OCI-M2 (cell line): ENCODE results near the gene DOCK8.

Experiments
- DNase-seq: peaks from one replicate; lab custom pipeline; 2025; ENCODE audit not compliant: unreplicated experiment; lab: John Stamatoyannopoulos, UW

DOCK8 gene

DNA sequence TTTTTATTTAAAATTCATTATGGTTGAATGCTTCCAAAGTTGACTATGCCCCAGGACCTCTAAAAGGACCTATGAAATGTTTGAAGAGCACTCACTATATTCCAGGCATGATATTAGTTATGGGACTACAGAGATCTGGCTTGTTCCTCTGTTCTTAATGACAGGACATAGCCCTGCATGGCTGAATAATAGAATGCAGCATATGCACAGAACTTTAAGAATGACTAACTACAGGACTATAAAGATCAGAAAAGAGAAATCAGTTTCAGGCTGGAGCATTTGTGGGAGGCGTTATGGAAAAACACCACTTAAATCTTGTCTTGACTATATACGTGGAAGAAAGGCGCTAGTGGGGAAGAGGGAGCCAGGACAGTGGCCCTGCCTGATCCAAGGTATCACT lies 239.2 kb downstream of the DOCK8 start:
- no peak for DNase-seq

DNA sequence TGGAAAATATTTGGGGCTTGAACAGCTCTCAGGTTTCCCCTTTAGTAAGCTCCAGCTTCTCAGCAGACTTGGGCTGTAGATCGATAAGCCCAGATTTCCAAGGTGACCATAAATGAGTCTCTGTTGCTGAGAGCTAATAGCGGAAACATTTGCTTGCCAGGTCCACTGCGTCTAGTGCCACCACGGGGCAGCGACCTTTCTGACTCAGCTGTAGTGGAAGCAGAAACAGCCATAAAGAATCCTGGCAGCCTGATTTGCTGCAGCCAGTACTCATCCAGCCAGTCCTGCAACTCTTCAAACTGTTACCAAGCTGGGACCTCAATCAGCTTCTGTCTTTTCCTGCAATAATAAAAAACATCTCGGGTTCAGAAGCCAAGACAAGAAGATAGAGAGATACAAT lies 241.7 kb downstream of the DOCK8 start:
- DNase-seq, result no peak

DNA sequence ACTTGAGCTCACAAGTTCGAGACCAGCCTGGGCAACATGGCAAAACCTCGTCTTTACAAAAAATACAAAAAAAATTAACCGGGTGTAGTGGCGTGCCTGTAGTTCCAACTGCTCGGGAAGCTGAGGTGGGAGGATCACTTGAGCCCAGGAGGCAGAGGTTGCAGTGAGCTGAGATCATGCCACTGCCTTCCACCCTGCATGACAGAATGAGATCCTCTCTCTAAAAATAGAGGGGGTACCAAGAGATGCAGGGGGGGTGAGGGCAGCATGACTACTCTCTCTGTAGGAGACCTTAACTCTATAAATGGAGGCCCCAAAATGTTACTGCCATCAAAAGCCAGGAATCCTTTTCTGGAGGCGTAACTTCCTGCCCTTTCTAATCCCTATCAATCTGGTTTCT lies 243.9 kb downstream of the DOCK8 start:
- DNase-seq, result no peak

DNA sequence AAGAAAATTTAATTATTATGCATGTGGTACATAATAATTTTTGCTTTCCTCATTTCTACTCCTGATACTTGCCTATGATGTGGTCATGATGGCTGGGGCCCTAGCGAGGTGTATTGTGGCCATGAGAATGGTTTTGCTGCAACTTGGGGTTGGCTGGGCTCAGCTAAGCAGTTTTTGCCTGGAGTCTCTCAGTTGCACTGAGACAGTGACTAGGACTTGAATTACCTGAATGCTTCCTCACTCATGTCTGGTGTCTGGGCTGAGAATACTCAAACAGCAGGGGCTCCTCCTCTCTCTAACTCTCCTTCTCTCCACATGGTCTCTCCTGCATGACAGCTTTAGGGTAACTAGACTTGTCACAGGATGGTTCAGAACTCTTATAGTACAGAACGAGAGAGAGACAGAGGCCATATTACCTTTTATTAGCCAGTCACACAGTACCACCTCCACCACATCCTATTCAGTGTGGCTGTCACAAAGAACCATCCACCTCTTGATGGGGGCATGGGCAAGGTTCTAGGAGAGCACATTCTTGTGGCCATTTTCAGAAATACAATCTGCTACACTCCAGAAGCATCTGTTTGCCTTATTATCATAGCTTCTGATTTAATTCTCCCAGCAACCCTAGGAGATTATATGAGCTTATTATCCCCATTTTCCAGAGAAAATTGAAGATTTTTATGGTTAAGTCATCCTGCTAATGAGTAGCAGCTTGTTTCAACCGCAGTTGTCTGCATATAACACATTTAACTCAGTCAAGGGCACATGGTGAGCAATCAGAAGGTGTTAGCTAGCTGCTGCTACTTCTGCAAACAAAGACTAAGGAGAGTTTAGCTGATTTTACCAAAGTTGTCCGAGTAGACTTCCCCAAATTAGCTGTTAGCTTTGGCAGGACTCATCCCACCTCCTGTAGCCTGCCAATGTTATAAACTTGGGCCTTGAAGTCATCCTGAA lies 245.1 kb downstream of the DOCK8 start:
- no peak for DNase-seq

DNA sequence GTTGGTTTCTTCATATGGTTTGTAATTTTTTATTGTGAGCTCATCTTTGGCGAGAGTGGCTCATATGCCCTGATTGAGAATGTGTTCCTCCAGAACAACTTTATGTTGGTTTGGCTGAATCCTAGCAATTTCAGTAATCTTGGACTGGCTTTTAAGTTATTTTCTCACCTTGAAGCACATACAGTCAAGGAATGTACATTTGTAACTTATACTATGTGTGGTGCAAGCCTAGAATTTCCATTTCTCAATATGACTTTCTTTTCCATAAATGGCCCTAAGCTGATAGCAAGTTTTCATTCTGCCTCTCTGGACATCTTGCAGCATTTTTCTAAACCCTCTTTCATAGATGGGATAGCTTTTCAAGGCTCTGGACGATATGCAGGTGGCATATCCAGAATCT lies 247.5 kb downstream of the DOCK8 start:
- no peak for DNase-seq

DNA sequence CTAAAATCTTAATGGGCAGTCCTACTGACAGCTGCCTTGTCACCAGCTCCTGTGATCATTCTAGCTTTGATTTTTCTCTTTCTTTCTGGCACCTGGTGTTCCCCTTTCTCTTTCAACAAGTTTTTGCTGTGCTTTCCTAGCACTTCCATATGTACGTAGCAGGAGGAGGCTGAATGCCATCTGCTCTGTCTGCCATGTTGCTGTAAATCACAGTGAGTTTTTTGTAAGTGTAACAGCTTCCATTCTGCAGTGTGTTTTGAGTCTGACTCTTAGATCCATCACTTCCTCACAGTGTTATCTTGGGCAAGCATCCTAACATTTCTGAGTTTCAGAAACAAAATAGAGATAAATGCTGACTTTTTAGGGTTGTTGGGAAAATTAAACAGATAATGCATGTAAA lies 247.9 kb downstream of the DOCK8 start:
- no peak for DNase-seq

DNA sequence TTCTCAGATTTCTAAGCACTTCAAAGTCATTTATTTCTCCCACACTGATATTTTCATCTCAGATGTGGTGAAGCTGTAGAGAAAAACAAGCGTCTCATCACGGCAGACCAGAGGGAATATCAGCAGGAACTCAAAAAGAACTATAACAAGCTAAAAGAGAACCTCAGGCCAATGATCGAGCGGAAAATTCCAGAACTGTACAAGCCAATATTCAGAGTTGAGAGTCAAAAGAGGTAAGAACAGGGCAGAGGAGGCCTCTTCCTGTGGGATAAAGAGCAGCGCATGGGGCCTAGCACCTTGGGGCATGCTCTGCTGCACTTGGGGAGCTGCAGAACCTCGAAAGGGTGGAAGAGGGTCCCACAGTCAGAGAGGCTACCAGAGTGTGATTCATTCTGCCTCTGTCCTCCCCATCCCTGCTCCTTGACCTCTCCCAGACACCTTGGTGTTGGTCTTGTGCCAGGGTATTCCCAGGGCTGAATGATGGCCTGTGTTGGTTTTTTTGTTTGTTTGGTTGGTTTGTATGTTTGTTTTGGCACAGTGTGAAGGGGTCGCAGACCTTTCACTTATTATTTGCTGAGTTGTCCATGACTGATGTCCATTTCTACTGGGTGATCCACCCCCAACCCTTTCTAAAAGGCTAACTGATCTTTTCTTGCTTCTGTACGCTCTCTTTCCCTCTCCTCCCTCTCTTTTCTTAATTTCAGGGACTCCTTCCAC lies 248.9 kb downstream of the DOCK8 start:
- DNase-seq, result no peak

DNA sequence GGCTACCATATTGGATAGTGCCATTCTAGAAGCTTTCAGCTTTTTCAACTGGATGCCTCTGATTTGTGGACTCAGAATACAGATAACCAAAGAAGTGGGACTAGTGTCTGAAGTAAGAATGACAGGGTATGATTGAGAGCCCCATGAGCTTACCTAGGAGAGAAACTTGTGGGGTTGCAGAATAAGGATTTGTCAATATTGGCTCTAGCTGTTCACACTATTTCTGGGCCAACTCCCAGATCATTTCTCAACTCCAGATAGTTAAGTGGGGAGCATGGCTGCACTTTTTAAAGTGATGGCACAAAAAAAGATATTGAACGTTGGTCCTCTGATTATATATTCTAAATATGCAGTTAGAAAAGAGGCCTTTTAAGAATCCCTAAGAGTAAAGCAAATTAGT lies 252.1 kb downstream of the DOCK8 start:
- DNase-seq, result no peak

DNA sequence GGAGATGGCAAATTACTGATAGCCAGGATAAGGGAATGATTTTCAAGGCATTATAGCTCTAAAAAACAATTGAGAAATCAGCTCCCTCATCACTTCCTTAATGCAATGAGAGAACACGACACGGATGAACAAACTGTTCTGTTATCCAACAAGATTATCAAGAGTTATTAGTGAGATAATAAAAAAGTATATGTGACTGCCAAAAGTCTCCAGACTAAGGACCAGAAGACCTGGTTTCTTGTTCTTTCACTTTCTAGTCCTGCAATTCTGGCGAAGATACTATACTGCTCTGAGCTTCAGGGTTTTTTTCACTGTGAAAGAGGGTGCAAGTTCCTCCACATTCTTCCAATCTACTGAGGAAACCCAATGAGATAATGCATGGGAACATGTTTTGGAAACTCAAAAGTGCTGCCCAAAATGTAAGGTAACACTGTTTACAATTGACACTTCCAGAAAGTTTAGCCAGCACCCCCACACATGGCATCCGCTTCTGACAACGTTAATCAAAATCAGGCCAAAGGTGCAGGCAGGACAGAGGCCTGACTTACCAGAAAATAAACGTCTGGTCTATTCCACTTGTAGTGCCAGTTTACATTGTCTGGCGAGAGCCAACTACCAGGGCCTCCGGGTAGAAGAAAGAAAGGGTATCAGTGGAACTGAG lies 254.2 kb downstream of the DOCK8 start:
- no peak for DNase-seq

DNA sequence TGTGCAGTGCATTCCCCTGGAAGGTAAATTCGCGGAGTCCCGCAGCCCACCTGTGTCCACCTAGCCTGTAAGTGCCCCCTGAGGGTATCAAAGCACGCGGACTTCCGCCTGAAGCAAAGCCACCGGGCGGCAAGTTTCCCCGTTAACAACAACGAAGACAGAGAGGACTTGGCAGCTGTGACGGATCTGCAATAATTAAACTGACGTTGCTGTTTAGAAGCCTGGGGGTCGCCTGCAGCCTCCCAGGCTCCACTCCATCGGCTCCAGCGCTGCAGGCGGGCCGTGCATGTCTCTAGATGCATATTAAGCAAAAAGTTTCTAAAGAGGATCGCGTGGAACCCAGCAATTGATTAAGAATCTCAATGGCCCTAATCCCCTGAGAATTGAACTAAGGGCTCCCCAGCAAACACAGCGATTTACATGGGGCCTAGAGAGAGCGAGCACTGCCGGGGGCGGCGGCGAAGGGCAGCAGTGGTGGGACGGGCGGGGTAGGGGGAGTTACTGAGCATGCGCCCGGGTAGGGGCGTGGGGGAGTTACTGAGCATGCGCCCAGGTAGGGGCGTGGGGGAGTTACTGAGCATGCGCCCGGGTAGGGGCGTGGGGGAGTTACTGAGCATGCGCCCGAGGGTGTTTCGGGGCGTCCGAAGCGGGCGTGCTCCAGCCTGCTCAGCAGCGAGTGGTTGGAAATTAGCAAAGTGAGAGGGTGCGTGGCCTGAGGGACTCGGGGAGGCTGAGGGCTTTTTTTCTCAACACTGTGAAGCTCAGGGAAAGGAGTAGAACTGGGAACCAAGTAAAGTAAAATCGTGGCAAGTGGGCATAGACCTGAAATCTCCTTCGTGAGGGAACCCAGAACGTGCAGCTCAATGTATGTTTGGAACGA lies 255.2 kb downstream of the DOCK8 start:
- no peak for DNase-seq

DNA sequence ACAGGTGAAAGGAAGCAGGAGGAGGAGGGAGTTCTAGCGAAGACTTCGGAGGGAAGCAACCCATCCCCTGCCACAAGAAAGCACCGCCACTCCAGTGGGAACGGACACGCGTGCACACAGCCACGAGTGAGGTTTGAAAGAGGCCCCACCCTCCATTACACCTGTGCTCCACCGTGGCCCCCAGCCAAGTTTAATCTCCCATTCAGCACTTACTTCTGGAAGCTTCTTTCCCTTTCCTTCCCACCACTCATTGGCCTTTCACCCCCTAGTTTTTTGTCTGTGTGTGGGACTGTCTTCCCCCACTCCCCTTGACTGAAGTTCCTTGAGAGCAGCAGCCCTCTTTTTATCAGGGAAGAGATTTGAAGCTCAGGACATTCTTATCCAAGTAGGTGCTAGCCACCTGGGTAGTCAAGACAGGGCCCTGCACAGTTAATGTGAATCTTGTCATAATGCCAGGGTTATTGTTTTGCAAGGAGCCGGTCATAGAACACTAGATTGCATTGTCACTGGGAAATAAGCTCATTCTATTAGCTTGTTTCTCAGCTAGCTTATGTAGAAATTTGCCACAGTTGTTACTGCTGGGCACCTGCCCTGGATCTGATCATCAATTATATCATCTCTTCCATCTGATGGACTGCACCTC lies 256.0 kb downstream of the DOCK8 start:
- DNase-seq, result no peak

DNA sequence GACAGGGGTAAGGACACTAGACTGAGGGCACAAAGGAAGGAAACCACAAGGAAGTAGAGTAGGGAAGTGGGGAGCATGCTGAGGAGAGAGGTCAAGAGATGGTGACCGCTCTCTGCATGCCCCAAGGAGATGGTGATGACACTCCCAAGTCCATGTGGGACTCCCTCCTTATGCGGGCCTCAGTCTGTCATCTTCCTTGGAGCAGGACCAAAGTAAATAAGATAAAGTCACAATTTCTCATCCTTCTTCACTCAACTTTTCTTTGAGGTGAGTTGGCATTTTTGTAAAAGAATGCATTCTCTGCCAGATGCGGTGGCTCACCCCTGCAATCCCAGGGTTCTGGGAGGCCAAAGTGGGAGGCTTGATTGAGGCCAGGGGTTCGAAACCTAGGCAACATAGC lies 256.7 kb downstream of the DOCK8 start:
- no peak for DNase-seq

DNA sequence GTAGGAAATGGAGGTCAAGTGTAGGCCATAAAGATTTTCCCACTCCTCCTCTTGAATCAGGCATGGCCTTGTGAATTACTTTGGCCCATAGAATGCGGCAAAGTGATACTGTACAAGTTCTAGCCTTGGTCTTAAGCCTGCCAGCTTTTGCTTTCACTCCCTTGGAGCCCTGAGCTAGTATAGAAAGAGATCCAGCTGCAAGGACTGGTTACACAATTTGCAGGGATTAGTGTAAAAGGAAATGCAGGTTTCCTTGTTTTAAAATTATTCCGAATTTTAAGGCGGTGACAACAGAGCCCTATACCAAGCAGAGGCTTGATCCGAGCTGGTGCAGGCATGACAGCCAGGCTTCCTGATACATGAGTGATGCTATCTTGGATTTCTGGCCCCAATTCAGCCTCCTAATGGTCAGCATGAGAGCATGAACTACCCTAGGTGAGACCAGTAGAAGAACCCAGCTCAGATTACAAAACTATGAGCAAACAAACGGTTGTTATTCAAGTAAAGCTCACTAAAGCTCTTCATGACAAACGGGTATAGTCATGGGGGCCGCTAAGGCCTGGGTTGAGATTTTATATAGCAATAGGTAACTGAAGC lies 257.9 kb downstream of the DOCK8 start:
- DNase-seq, result no peak

DNA sequence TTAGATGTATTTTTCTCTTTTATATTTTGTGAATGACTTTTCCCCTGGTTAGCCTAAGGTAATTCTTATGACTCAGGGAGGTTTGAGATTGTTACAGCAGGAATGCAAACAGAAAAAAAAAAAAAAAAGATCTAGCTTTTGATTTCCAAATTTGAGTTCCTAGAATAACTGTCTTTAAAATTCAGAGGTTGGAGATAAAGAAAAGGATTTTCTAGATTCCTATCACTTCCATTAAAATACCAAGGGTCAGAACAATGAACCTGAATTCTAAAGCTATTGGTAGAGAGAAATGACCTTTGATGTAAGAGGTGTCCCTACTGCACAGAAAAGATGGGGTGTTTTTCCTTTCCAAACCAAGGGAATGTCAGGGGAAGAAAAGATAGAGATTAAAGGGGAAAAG lies 262.5 kb downstream of the DOCK8 start:
- no peak for DNase-seq

DNA sequence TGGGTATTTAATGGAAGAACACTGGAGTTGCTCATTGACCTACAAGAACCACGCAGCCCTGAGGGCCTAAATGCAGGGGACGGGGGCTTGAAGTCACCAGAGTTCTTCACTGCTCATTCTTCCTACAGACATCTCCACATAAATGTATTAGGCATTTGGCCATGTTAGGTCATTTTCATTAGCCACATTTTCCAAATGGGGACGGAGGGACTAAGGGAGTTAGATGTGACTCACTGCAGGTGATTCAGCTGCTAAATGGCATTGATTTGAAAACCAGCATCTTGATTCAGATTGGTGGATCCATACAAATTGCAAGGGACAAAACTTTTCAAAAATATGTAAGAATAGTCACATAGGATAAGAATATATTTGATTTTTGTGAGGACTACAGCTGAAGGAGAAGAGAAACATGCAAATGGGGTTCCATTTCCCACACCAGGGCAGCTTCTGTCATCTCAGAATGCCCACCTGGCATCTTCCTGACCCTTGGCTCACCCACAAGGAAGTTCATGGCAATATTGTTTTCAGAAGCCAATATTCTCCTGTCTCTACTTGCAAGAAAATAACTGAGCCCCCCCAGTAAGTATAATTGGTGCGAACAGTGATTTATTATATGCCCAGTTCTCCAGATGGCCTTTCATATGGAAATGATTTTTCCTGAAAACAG lies 264.8 kb downstream of the DOCK8 start:
- no peak for DNase-seq

DNA sequence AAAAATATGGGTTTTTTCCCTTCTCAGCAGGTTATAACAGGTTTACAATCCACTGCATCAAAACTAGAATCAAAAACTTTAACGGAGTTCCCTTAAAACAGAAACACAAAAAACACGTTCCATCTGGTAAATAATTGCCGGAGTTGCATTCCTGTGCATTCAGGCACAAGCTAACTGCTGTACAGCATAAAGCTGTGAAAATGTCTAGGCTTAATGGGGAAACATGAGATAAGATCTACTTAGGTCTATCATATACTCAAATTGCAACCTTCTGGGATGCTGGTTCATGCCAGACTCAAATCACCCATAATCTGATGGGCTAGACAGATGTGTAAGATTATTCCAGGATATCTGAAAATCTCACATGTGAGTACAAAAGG lies 265.3 kb downstream of the DOCK8 start:
- DNase-seq, result no peak

DNA sequence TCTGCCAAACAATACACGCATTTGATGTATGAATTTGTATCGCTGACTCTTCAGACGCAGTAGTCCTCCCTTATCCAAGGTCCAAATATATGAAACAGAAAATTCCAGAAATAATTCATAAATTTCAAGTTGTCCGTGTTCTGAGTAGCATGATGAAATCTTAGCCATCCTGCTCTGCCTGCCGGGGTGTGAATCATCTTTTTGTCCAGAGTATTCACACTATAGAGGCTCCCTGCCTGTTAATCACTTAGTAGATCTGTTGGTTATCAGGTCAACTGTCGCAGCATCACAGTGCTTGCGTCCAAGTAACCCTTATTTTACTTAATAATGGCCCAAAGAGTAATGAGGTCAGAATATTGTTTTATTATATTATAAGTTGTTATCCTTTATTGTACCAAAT lies 268.1 kb downstream of the DOCK8 start:
- DNase-seq, result no peak

DNA sequence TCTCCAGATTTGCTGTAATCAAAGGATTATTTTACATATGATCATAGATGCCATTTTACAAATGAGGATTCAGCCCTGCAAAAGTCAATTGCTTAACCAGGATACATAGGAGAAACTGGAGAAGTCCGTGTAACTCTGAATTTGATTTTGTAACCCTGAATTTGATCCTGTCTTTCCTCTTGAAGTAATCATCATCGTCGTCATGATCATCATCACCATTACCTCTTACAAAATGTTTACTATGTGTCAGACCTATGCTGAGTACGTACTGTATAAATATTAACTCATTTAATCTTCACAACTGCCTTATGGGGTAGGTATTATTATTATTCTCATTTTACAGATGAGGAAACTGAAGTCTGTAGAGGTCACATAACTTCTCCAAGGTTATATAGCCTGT lies 271.5 kb downstream of the DOCK8 start:
- no peak for DNase-seq

DNA sequence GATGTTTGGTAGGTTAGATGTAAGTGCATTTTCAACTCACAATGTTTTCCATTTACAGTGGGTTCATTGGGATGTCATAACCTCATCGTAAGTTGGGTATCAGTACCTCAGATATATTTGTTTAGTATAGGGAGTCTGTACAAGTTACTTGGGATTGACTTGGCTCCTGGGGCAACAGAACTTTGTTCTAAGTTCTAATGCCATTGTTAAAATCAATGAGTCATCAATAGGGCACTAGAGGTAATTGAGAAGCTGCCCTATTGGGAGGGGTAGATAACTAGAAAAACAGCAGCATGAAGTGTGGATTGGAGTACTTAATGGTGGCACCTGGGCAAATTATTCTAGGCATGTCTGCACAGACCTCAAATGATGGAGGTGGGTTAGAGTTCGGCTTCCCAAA lies 272.8 kb downstream of the DOCK8 start:
- DNase-seq, result no peak

DNA sequence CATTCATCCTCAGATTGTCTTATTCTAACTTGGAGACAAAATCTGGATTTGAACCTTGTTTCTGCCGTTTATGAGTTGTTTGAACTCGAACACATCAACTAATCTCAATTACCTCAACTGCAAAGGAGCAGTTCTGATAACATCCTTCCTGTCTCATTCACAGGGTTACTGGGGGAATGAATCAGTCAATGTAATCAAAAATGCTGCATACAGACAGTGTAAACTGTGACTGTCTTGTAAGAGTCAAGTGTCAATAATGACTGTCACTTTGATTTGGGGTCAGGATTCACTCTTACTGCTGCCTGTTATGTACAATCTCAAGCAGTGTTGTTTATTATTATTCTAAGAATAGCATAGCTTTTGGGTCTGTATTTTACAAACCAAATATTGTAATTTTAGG lies 273.8 kb downstream of the DOCK8 start:
- DNase-seq, result no peak
